Stimulated activated naive CD8-positive, alpha-beta T cell treated with anti-CD3 and anti-CD28 coated beads, Interleukin-15, Interleukin-2, amounts not matched to agents 100 ng/mL and 50 ng/mL, for 24 hours (primary cell): ENCODE data around the gene ZBTB20.
A peak's percentile ranks its signal among the peaks of the same experiment; 100 is the strongest.
"Not testable (repeated sequence)": the region's sequence is repeated elsewhere in the genome, so short reads cannot be mapped to it uniquely, and the experiment has no call there.

Experiments used
- H3K27ac Mint-ChIP-seq: one replicate; pipeline ENCODE4 v1.8.0; 2021; ENCODE audit warnings: mild to moderate bottlenecking, mixed read lengths
- H3K27me3 Mint-ChIP-seq: one replicate; pipeline ENCODE4 v1.8.0; 2021; ENCODE audit warnings: mixed read lengths
- H3K36me3 Mint-ChIP-seq: one replicate; pipeline ENCODE4 v1.8.0; 2021; ENCODE audit warnings: low read depth, mixed read lengths
- H3K4me1 Mint-ChIP-seq: one replicate; pipeline ENCODE4 v1.8.0; 2021; ENCODE audit warnings: low read depth, mixed read lengths
- H3K4me3 Mint-ChIP-seq: one replicate; pipeline ENCODE4 v1.8.0; 2021; ENCODE audit warnings: mild to moderate bottlenecking, mixed read lengths
- H3K9me3 Mint-ChIP-seq: one replicate; pipeline ENCODE4 v1.8.0; 2021; ENCODE audit warnings: mixed read lengths

Gene ZBTB20

DNA sequence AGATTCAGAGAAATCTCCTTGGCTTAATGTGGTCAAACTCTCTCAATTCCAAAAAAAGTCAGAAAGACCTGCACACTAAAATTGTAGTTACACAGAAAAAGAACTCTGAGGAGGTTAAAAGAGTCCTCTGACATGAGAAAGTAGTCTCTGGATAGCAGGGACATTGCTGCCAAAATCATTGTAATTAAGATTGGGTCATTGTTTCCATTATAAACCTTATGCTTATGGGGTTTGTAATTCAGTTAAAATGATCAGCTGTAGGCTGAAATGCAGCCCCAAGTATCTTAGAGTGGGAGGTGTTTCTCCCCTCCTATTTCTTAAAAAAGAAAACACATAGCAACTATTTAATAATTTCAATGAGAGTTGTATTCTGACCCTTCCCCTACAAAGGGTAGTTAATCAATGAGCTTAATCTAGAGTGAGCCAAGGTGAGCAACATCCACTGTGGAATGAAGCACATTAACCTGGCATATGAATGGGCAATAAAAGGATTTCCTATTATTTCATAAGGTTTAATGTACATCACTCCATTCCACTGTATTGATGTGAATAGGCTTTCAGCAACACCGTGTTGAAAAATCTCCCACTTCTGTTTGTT lies 446.4 kb downstream of the ZBTB20 start:
- H3K36me3 Mint-ChIP-seq: no peaks in the 10 kb centered on the region
- no peak overlapping the region for H3K27ac Mint-ChIP-seq
- no peaks in the 10 kb centered on the region for H3K27me3 Mint-ChIP-seq
- no peak overlapping the region for H3K4me3 Mint-ChIP-seq
- no peaks in the 10 kb centered on the region for H3K9me3 Mint-ChIP-seq
- H3K4me1 Mint-ChIP-seq: peaks cover 15% of the 10 kb centered on the region

DNA sequence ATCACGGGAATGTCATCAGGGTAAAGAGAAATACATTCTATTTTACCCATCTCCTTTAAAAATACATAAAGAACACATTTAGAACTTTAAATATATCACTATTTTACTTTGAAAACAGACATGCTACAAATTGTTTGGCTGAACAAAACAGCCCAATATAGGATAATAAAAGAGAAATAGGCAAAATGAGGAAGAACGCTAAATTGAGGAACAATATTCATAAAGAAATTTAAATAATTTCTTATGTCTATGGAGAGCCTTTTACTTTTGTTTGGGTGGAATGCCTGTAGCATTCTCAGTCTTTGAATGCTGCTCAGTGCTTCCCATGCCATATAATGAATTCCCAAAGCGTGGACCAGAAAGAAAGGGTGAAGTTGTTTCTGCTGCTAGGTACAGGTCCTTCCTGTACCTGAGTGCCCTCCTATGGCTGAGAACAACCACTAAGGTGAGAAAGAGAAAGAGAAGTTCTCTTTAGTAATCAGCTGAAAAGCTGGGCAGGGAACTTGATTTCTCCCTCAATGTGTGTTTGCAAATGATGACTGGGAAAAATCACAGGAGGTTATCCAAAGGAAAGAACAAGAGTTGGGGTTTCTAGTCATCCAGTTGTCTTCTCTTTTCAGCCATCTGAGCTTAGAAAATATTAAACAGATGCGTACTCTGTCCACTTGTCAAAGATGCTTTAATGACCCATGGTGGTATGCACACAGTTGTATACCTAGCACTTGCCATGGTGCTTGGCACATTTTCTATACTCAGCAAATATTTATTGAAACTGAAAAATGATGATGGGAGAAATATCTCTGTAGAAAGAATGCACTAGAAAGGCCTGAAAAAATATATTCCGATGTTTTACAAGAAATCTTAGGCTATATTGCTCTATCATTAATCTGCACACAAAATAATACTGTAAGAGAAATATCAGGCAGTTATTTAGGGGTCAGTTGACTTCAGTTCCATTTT lies 448.7 kb downstream of the ZBTB20 start:
- H3K27me3 Mint-ChIP-seq: no peaks in the 10 kb centered on the region
- no peaks in the 10 kb centered on the region for H3K9me3 Mint-ChIP-seq
- H3K27ac Mint-ChIP-seq: no peak overlapping the region
- peaks cover 15% of the 10 kb centered on the region for H3K4me1 Mint-ChIP-seq
- no peaks in the 10 kb centered on the region for H3K36me3 Mint-ChIP-seq
- no peak overlapping the region for H3K4me3 Mint-ChIP-seq

DNA sequence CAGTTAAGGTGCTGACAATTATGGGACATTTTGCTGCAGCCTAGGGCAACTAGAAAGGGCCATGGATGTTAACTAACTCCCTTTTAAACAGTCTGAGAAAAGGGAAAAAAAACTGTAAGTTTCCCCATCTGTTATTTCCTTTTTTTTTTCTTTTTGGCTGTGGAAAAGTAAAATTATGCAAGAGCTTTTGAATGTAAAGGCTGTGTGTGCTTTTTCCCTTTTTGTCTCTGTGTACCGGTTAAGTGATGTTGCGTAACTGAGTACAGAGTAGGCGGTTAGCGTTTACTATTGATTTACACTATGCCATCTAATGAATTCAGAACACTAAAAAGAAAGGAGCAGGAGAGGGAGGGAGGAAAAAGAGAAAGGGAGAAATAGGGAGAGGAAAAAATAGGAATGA lies 449.7 kb downstream of the ZBTB20 start:
- Mint-ChIP-seq H3K9me3 (no peaks in the 10 kb centered on the region), H3K36me3 (peaks cover under 1% of the 10 kb centered on the region), H3K27me3 (no peaks in the 10 kb centered on the region), H3K27ac (no peak overlapping the region), H3K4me3 (no peak overlapping the region), H3K4me1 (peaks cover 15% of the 10 kb centered on the region)

DNA sequence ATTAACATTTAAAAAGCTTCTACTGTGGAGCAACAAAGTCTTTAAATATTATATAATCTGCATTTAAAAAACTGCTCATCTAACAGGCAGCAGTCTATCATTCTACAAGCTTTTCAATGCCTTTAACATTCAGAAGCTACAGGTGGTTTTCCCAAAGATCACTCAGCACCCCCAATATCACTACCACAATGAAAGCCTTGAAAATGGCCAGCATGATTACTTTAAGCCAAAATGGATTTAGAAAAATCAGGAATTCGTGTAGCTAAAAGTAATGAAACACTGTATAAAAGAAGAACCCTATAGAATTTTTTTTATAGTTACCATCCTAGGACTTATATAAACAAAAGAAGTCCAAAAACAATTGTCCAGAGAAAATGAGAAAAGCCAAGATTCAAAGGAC lies 452.8 kb downstream of the ZBTB20 start:
- Mint-ChIP-seq H3K9me3 (no peaks in the 10 kb centered on the region), H3K4me3 (no peak overlapping the region), H3K27ac (no peak overlapping the region), H3K27me3 (no peaks in the 10 kb centered on the region), H3K4me1 (peaks cover 8% of the 10 kb centered on the region), H3K36me3 (peaks cover 10% of the 10 kb centered on the region)

DNA sequence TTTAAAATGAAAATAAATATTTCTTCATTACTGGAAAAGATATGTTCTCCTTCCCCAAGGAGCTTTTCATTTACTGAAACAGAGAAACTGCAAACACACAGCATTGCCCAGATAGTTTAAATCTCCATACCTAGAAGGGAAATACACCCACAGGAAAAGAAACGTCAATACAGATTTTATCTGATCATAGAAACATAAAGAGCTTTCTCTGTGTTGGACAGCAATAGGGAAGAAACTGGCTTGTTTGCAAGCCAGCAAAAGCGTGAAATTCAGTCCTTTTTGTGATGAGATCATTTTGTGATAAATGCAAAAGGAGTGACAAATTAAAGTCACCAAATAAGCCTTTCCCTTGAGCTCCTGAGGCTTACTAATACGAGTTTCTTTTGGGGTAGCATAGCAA lies 455.2 kb downstream of the ZBTB20 start:
- H3K36me3 Mint-ChIP-seq: peaks cover 18% of the 10 kb centered on the region

DNA sequence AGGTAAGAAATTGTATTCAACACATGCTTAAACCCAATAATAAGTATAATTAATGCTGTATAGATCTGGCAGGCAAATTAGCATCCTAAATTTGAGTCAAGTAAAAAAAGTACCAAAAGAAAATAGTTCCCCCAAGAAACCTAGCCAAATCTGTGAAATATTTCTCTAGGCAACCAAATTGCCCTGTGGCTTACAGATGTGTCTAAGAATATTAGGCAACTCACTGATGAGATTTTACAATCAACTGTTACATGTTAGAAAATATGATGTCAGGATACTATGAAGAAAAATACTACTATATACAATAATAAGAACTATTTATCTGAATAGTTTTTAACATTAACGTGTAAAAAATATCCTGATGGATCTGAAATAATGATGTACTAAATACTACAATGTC lies 456.2 kb downstream of the ZBTB20 start:
- Mint-ChIP-seq H3K36me3 (peaks cover 18% of the 10 kb centered on the region), H3K27ac (no peak overlapping the region), H3K27me3 (no peaks in the 10 kb centered on the region), H3K9me3 (no peaks in the 10 kb centered on the region), H3K4me1 (peaks cover 15% of the 10 kb centered on the region), H3K4me3 (no peak overlapping the region)

More for the DNA sequence above, 455.2 kb downstream of the ZBTB20 start:
- Mint-ChIP-seq H3K27me3 (no peaks in the 10 kb centered on the region), H3K4me3 (no peak overlapping the region), H3K4me1 (peaks cover 6% of the 10 kb centered on the region), H3K27ac (no peak overlapping the region), H3K9me3 (no peaks in the 10 kb centered on the region)

DNA sequence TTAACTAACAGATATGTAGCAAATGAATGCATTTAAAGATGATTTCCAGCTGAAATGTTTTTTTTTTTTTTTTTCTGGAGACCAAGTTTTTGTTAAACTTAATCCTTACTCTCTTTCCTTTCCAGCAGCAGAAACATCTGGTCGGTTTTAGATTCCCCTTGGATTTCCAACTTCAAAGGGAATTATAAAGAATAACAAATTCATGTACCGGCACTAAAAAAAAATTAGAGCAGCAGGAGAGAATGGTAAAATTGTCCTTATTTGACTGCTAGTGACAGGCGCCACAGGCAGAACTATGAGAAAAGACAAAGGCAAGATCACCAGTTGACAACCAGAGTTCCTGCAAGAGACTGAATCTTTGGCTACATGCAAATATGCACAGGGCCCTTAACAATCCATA lies 459.9 kb downstream of the ZBTB20 start:
- Mint-ChIP-seq H3K27me3 (no peaks in the 10 kb centered on the region), H3K9me3 (no peaks in the 10 kb centered on the region), H3K4me3 (no peak overlapping the region), H3K27ac (no peak overlapping the region), H3K36me3 (peaks cover 16% of the 10 kb centered on the region), H3K4me1 (peaks cover 15% of the 10 kb centered on the region)

DNA sequence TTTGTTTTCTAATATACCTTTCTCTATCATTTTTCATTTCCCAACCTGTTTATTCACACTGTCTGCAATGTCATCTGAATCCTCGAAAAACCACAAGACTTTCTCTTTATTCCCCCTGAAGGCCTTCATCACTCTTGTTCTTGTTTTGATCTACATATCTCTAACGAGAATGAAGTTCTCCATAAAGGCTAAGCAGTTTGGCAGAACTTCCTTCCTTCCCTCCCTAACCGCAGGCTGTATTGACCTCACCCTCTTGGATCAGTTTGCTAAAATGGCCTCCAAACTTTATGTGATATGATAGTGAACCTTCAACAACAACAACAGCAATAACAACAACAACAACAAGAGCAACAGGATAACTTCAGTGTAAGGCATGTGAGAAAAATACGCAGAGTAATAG lies 460.5 kb downstream of the ZBTB20 start:
- Mint-ChIP-seq H3K36me3 (peaks cover 12% of the 10 kb centered on the region), H3K4me1 (peaks cover 11% of the 10 kb centered on the region), H3K27ac (no peak overlapping the region), H3K4me3 (peak overlapping the region; percentile 2), H3K27me3 (no peaks in the 10 kb centered on the region), H3K9me3 (no peaks in the 10 kb centered on the region)

DNA sequence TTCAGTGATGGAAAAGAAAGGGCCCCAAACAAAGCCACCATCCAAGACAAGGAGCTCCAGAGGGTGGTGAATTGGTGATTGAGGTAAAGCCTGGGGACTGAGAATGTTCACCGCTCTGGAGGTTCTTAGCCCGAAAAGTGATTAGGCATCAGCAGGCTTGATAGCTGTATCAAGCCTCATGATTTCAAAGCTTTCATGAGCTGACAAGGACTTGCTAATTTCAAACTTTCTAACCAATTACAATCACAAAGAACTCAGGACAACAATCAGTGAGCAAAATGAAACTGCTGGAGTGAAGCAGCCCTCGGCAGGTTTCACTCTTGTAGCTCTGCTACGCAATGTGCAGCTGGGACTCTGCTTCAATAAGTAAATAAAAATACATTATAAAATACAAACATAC lies 461.9 kb downstream of the ZBTB20 start:
- Mint-ChIP-seq H3K27ac (no peak overlapping the region), H3K4me1 (peaks cover 11% of the 10 kb centered on the region), H3K27me3 (no peaks in the 10 kb centered on the region), H3K36me3 (peaks cover 16% of the 10 kb centered on the region), H3K4me3 (no peak overlapping the region), H3K9me3 (no peaks in the 10 kb centered on the region)

DNA sequence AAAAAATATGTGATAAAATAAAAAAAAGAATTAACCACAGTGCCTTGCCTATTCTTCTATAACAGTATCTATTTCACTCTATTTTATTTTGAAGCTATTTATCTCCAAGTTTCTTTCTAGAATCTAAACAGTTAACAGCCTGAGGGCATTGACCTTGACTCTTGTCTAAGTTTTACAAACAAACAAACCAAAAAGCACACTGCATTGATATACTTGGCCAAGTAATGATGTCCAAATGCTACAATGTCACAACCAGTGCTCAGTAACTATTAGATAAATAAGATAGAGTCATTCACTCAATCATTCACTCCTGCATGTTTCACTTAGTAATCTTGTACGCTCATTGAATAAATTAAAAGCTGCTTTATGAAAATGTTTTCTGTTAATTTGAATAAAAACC lies 466.8 kb downstream of the ZBTB20 start:
- H3K4me3 Mint-ChIP-seq: no peak overlapping the region
- no peaks in the 10 kb centered on the region for H3K4me1 Mint-ChIP-seq
- no peaks in the 10 kb centered on the region for H3K27me3 Mint-ChIP-seq
- peaks cover 11% of the 10 kb centered on the region for H3K36me3 Mint-ChIP-seq
- no peaks in the 10 kb centered on the region for H3K9me3 Mint-ChIP-seq
- no peak overlapping the region for H3K27ac Mint-ChIP-seq

DNA sequence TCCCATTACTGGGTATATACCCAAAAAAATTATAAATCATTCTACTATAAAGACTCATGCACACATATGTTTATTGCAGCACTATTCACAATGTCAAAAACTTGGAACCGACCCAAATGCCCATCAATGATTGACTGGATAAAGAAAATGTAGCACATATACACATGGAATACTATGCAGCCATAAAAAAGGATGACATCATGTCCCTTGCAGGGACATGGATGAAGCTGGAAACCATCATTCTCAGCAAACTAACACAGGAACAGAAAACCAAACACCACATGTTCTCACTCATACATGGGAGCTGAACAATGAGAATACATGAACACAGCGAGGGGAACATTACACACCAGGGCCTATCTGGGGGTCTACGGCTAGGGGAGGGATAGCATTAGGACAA lies 467.3 kb downstream of the ZBTB20 start:
- not testable (repeated sequence) for H3K27me3 Mint-ChIP-seq, H3K4me3 Mint-ChIP-seq, H3K27ac Mint-ChIP-seq, H3K4me1 Mint-ChIP-seq, H3K9me3 Mint-ChIP-seq
- peaks cover 11% of the 10 kb centered on the region for H3K36me3 Mint-ChIP-seq

DNA sequence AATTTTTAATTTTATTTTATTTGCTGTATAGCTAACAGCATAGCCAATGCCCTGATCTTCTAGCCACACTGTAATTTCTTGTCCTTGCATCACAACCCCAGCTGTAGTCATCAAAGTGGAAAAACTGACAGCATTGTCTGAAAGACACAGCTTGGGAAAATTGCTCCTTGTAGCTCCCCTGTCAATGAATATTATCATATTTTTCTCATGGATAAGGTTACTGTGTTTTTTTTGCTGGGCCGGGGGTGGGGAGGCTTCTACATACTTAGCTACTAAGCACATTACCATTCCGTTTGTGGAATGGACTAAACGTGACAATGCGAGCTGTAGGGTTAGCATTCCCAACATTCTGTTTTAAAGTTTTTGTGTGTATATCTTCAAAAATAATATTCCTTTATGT lies 472.0 kb downstream of the ZBTB20 start:
- peaks cover 14% of the 10 kb centered on the region for H3K4me1 Mint-ChIP-seq
- H3K9me3 Mint-ChIP-seq: no peaks in the 10 kb centered on the region
- no peak overlapping the region for H3K27ac Mint-ChIP-seq
- peaks cover 7% of the 10 kb centered on the region for H3K36me3 Mint-ChIP-seq
- H3K27me3 Mint-ChIP-seq: no peaks in the 10 kb centered on the region
- no peak overlapping the region for H3K4me3 Mint-ChIP-seq

DNA sequence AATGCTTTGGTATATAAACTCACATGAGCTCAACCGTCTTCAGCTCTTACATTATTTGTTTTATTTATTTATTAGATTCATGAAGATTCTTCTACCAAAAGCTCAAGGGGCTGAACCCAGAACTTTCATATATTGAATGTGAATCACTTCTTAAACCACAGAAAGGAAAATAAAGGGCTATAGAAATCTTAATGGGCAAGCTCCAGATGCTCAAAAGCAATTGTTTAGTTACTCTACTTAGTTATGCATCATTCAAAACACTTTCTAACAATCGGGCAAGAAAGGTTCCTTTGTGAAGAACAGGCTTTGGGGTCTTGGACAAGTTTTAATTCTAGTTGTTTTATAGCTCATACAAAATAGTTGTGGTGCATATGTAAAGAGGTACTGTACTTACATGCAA lies 473.1 kb downstream of the ZBTB20 start:
- Mint-ChIP-seq H3K27ac (no peak overlapping the region), H3K36me3 (peaks cover 4% of the 10 kb centered on the region), H3K9me3 (no peaks in the 10 kb centered on the region), H3K4me3 (no peak overlapping the region), H3K4me1 (peaks cover 14% of the 10 kb centered on the region), H3K27me3 (no peaks in the 10 kb centered on the region)

DNA sequence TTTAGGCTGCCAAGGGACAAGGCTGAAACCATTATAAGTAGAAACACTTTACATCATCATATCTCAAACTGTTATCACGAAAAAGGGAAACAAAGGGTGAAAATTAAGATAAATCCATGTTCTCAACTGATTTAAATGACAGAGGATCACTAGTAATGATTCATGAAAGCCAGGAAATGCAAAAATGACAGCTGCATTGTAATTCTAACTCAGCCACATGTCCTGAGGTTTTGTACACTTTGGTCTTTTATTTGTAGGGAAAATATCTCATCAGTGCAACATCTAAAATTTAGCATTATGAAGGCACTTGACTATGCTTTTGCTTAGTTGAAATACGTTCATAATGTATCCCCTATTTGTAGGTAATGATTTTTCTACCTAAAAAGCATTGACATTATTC lies 473.6 kb downstream of the ZBTB20 start:
- Mint-ChIP-seq H3K9me3 (no peaks in the 10 kb centered on the region), H3K27ac (no peak overlapping the region), H3K4me3 (no peak overlapping the region), H3K4me1 (peaks cover 14% of the 10 kb centered on the region), H3K27me3 (no peaks in the 10 kb centered on the region), H3K36me3 (peaks cover 4% of the 10 kb centered on the region)

DNA sequence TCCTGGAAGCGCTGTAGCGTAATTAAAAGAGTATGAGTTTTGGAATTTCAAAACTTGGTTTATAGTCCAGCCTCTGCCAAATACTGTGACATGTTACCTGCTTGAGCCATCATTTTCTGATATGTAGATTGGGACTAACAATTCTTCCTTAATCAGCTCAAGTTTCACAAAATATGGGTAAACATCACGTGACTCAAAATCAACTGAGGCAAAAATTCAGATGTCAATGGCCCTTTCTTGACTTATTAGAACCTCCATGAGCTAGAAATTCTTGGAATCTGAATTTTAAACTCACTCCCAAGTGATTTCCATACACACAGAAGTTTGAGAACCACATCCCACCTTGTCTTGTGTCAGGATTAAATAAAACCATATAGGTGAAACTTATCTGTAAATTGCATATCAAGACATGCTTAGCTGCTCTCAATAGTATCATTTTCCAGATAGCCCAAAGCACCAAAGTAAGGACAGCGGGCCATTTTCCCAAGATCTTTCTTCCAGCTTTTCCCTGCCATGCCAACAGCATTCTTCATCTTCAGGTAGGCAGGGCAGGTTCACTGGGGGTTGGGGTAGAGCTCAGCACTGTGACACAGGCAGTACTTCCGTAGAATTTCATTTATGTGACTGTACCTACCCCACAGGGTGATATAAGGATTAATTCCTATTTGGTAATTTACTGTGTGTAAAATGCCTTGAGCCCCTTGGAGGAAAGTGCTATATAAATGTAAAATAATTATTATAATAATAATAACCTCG lies 474.2 kb downstream of the ZBTB20 start:
- no peaks in the 10 kb centered on the region for H3K27me3 Mint-ChIP-seq
- no peaks in the 10 kb centered on the region for H3K9me3 Mint-ChIP-seq
- no peak overlapping the region for H3K27ac Mint-ChIP-seq
- H3K4me1 Mint-ChIP-seq: peaks cover 14% of the 10 kb centered on the region
- peaks cover 4% of the 10 kb centered on the region for H3K36me3 Mint-ChIP-seq
- no peak overlapping the region for H3K4me3 Mint-ChIP-seq
